ENCODE results near the gene DLGAP5. TPM values are rescaled to one million over a fixed set of nuclear protein-coding genes. Genes with fewer than 3 reads are reported as not detected.

DLGAP5 gene
- total and polyA plus RNA-seq, 8 donors: 1.8 to 57.3 (median 23.0) TPM

DNA sequence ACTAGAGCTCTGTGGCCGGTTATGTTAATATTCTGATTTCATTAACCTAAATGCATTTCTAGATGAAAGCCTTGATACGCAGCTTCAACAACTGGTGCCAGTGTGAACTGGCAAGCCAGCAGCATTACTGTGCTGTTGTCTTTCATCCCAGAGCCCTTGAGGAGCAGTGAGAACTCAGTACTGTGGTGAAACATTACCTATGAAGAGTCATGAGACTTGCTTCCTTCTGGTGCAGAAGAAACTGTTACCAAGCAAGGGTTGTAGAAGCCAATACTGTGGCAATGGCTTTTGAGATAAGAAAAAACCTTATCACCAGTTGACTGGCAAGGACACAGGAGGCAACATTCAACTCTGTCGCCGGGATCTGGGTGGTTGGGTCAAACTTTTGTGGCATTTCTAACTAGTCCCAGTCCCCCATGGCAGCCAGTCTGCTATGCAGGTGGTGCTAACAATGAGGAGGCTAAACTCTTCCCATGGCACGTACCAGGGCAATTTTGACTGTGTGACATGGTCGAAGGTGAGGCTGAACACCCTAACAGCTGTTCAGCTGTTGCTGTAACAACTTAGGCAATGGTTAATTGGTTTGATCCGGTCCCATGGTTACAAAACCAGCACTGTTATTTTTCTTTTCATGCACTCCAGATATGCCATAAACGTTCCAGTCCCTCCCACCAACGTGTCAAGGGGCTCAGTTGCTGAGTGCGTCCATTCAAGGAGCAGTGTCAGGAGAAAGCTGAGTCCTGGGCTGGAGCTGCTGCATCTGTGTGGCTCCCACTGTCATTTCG lies 74.9 kb downstream of the DLGAP5 start:
- H3K4me1 ChIP-seq: peaks cover 9 to 49% of the 10 kb centered on the region in 2 donors
- TF ChIP-seq, protein P1, sequence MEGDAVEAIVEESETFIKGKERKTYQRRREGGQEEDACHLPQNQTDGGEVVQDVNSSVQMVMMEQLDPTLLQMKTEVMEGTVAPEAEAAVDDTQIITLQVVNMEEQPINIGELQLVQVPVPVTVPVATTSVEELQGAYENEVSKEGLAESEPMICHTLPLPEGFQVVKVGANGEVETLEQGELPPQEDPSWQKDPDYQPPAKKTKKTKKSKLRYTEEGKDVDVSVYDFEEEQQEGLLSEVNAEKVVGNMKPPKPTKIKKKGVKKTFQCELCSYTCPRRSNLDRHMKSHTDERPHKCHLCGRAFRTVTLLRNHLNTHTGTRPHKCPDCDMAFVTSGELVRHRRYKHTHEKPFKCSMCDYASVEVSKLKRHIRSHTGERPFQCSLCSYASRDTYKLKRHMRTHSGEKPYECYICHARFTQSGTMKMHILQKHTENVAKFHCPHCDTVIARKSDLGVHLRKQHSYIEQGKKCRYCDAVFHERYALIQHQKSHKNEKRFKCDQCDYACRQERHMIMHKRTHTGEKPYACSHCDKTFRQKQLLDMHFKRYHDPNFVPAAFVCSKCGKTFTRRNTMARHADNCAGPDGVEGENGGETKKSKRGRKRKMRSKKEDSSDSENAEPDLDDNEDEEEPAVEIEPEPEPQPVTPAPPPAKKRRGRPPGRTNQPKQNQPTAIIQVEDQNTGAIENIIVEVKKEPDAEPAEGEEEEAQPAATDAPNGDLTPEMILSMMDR (IDR thresholded peaks at IDR 0.05): no peak
- H3K4me3 ChIP-seq: no peak overlapping the region
- ATAC-seq (peak; percentile 67), DNase-seq (no peak)
- no peaks in the 10 kb centered on the region for H3K36me3 ChIP-seq
- intact Hi-C loops (cut with DNase I): no loop called here
- peak overlapping the region in 1 of 2 donors; percentile 28 for H3K27ac ChIP-seq
- H3K27me3 ChIP-seq: no peaks in the 10 kb centered on the region
- H3K9me3 ChIP-seq: no peaks in the 10 kb centered on the region

DNA sequence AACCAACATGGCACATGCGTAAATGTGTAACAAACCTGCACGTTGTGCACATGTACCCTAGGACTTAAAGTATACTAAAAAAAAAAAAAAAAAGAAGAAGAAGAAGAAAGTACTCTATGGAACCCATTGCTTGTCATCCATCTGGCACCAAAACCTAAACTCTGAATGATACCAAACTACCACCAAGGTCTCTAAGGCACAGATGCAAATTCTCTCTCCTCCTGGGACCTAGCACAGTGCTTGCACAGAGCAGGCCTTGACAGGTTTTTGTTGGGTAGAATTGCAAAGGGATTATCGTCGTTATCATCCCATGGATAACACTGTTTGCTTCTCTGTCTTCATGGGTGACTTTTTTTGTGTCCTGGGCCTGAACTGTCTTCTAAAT lies 75.5 kb downstream of the DLGAP5 start:
- ATAC-seq (no peak), DNase-seq (no peak)
- TF ChIP-seq, protein P1 (IDR thresholded peaks at IDR 0.05): no peak

DNA sequence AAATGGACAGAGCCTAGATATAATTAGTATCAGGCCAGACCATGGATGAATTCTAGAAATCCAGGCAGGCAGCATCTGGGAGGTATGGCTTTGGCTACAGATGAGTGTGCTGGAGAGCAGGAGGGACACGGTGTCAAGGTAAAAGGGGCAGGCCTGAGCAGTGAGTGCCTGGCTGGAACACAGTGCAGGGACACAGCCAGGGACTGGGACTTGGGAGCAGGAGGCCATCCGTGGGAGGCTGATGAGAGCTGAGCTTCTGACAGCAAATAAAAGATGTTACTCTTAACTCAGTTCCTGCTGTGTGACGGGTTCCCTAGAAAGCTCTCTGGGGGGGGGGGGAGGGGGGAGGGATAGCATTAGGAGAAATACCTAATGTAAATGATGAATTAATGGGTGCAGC lies 75.9 kb downstream of the DLGAP5 start:
- TF ChIP-seq, protein P1 (IDR thresholded peaks at IDR 0.05): no peak
- H3K9me3 ChIP-seq: no peaks in the 10 kb centered on the region
- DNase-seq (no peak), ATAC-seq (no peak)
- no peaks in the 10 kb centered on the region for H3K27me3 ChIP-seq
- H3K4me1 ChIP-seq: peaks cover 9 to 39% of the 10 kb centered on the region in 2 donors
- no peak overlapping the region for H3K4me3 ChIP-seq
- no peaks in the 10 kb centered on the region for H3K36me3 ChIP-seq
- H3K27ac ChIP-seq: no peak overlapping the region
- intact Hi-C loops (cut with DNase I): no loop called here

More for the DNA sequence above, 75.5 kb downstream of the DLGAP5 start:
- no peaks in the 10 kb centered on the region for H3K9me3 ChIP-seq
- no peaks in the 10 kb centered on the region for H3K27me3 ChIP-seq
- H3K36me3 ChIP-seq: no peaks in the 10 kb centered on the region
- no peak overlapping the region for H3K4me3 ChIP-seq
- peaks cover 9 to 43% of the 10 kb centered on the region in 2 donors for H3K4me1 ChIP-seq
- H3K27ac ChIP-seq: peak overlapping the region in 1 of 2 donors; percentile 28
- intact Hi-C loops (cut with DNase I): no loop called here

DNA sequence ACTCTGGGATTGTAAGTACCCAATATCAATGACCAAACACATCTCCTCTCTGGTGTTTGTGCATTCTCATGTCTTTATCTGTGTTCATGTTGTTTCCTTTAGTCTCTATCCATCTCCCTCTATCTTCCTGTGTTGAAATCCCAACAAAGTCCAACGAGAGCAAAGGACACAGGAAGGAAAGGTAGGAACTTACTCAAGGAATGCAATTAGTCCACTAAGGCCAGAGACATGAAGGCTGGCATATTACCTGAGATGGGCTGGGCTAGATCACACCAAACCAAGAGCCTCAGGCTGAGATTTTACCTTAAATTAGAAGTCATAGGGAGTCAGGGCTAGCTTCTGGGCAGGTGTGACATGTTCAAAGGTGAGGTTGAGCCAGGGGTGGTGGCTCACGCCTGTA lies 76.7 kb downstream of the DLGAP5 start:
- H3K27ac ChIP-seq: no peak overlapping the region
- TF ChIP-seq, protein P1 (IDR thresholded peaks at IDR 0.05): no peak

DNA sequence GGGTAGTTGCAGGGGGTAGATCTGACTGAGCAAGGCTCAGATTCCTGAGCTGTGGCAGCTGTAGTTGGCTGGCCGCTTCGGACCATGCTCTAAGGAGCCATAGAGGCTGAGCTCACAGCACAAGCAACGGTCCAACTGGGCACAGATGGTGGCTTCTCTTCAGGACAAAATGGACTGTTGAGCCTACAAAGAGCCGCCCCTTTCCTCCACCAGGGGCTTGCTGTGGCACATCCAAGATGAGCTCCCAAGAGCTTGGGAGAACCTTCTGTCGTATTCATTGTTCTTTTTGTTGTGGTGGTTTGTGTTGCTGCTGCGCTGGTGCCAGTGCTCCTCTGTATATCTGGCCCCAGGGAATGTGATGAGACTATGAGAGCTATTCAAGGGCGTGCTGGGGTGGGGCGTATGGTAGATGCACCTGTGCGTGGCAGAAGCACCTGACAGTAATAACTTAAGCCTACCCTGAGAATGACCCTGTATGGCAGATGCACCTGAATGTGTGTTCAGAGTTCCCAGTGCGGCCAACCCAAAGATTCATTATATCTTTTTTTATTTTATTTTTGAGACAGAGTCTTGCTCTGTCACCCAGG lies 80.2 kb downstream of the DLGAP5 start:
- Histone ChIP-seq H3K4me1 (peaks cover 19 to 35% of the 10 kb centered on the region in 2 donors), H3K9me3 (no peaks in the 10 kb centered on the region), H3K4me3 (no peak overlapping the region), H3K27me3 (no peaks in the 10 kb centered on the region), H3K27ac (no peak overlapping the region), H3K36me3 (no peaks in the 10 kb centered on the region)
- intact Hi-C loops (cut with DNase I): no loop called here
- DNase-seq (no peak), ATAC-seq (no peak)
- TF ChIP-seq, protein P1 (IDR thresholded peaks at IDR 0.05): no peak

More for the DNA sequence above, 76.7 kb downstream of the DLGAP5 start:
- H3K4me1 ChIP-seq: peaks cover 9 to 35% of the 10 kb centered on the region in 2 donors
- no peaks in the 10 kb centered on the region for H3K27me3 ChIP-seq
- DNase-seq (no peak), ATAC-seq (no peak)
- no peak overlapping the region for H3K4me3 ChIP-seq
- no peaks in the 10 kb centered on the region for H3K36me3 ChIP-seq
- intact Hi-C loops (cut with DNase I): no loop called here
- H3K9me3 ChIP-seq: no peaks in the 10 kb centered on the region
